T-helper 17 cell (primary cell): ENCODE results near the gene CSNK1G2. TPM values are rescaled to one million over a fixed set of nuclear protein-coding genes. Genes with fewer than 3 reads are reported as not detected.

Source experiments
- ATAC-seq: fragments of 150-1000 bp; cut with Tn5 transposase; 2 replicates; pipeline ENCODE4 v1.10.0; 2021; ENCODE audit warnings: mild to moderate bottlenecking, moderate library complexity
- DNase-seq, 3 donors: peaks; one replicate each; pipeline versions ENCODE4 v3.0.0 to v3.0.0-alpha.2; 2020 to 2021
- H3K9me3 ChIP-seq: one replicate; pipeline ENCODE4 v1.7.0; 2013; ENCODE audit warnings: low read length, mild to moderate bottlenecking; ENCODE audit not compliant: control insufficient read depth, poor library complexity, severe bottlenecking
- H3K27ac Mint-ChIP-seq: one replicate; pipeline ENCODE4 v1.8.0; 2022; ENCODE audit warnings: mild to moderate bottlenecking, moderate library complexity, mixed read lengths
- H3K27me3 Mint-ChIP-seq: one replicate; pipeline ENCODE4 v1.8.0; 2022; ENCODE audit warnings: mixed read lengths
- H3K36me3 Mint-ChIP-seq: one replicate; pipeline ENCODE4 v1.8.0; 2022; ENCODE audit warnings: low read depth, mixed read lengths
- H3K4me1 Mint-ChIP-seq: one replicate; pipeline ENCODE4 v1.8.0; 2022; ENCODE audit warnings: mild to moderate bottlenecking, mixed read lengths
- H3K4me3 Mint-ChIP-seq: one replicate; pipeline ENCODE4 v1.8.0; 2022; ENCODE audit warnings: mild to moderate bottlenecking, moderate library complexity, mixed read lengths
- total RNA-seq, 4 donors: library from RNA in 2 of 4; stranded (reverse) in 2 of 4; gene quantifications; one replicate each; pipeline ENCODE4 v1.2.3 and lab custom pipeline; 2022 to 2026

Gene CSNK1G2
- total RNA-seq, 2 donors from 2014 or later: 110 to 117 TPM

GRCh38 chr19:1942078-1942933, 1.3 kb downstream of the CSNK1G2 start:
- Mint-ChIP-seq H3K4me3 (peak overlapping the region; percentile 97), H3K27me3 (no peaks in the 10 kb centered on the region), H3K4me1 (peaks cover 24% of the 10 kb centered on the region), H3K27ac (peak overlapping the region; percentile 95), H3K36me3 (peaks cover 4% of the 10 kb centered on the region)
- peak; percentile 69 to 81 (median 74) for DNase-seq
- H3K9me3 ChIP-seq: no peaks in the 10 kb centered on the region
- ATAC-seq: peak; percentile 57

DNA sequence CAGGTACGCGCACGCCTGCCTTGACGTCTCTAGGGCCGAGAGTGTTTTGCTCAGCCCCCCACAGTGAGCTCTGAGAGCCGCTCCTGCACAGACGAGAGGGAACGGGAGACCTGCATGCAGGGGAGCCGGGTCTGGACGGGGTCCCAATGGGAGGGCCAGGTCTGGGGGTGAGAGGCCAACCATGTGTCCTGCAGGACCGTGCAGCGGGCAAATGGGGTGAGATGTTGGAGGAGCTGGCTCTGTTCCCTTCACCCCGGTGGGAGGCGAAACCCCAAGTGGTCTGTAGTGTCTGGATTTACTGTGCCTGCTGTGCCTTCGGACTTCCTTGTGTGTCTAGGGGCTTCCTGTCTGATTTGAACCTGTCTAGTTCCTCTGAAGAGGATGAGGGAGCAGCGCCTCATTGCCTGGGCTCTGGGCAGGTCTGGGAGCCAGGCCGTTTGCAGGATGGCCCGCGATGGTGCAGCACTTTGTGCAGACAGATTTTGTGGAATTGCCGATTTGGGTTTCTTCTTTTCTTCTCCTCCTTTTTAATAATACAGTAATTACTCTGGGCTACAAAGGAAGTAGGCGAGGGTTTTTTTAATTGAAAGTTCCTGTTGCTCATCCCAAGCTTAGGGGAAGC, 2.1 kb downstream of the CSNK1G2 start:
- no peaks in the 10 kb centered on the region for H3K9me3 ChIP-seq
- peaks cover 24% of the 10 kb centered on the region for H3K4me1 Mint-ChIP-seq
- DNase-seq (no peak), ATAC-seq (no peak)
- H3K36me3 Mint-ChIP-seq: peaks cover 4% of the 10 kb centered on the region
- H3K27me3 Mint-ChIP-seq: no peaks in the 10 kb centered on the region
- peak overlapping the region; percentile 97 for H3K4me3 Mint-ChIP-seq
- peak overlapping the region; percentile 95 for H3K27ac Mint-ChIP-seq

GRCh38 chr19:1943661-1944087, 2.7 kb downstream of the CSNK1G2 start:
- no peaks in the 10 kb centered on the region for H3K9me3 ChIP-seq
- H3K27ac Mint-ChIP-seq: peak overlapping the region; percentile 95
- peaks cover 4% of the 10 kb centered on the region for H3K36me3 Mint-ChIP-seq
- DNase-seq (no peak), ATAC-seq (no peak)
- H3K4me1 Mint-ChIP-seq: peaks cover 26% of the 10 kb centered on the region
- H3K4me3 Mint-ChIP-seq: peak overlapping the region; percentile 97
- H3K27me3 Mint-ChIP-seq: no peaks in the 10 kb centered on the region

DNA sequence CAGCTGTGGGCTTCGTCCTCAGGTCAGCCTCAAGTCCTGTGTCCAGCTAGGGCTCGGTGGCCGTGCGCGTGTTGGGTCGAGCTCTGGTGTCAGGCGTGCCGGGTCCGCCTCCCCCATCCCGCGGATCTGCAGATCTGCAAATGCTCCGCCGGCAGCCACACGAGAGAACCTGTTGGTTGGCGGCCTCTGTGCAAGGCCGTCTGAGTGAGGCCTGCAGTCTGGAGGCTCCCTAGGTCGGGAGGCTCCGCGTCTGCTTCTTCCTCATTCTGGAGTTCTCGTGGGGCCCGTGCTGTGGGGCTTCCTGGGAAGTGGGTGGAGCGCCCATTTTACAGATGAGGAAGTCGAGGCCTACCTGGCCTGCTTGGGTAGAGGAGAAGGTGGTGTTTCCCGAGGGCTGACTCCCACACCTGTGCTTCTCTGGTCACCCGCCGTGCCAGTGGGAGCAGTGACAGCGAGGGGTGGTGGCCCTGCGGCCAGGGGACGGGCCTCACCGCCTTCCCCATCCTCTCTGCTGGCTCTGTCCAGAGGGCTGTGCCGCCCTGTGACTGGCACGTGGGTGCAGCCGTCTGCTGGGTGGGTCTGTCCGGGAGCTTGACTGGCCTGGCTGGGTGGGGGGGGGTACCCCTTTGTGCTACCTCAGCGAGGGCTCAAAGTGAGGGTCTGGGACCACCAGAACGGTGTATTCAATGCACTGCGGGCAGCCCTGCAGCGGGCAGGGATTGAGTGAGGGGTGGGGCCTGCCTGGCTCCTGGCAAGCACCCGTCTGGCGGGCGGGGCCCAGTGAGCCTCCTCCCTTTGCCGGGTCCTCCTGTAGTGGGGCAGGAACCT, 3.3 kb downstream of the CSNK1G2 start:
- H3K27me3 Mint-ChIP-seq: no peaks in the 10 kb centered on the region
- H3K4me3 Mint-ChIP-seq: peak overlapping the region; percentile 73
- peak overlapping the region; percentile 95 for H3K27ac Mint-ChIP-seq
- no peak for DNase-seq
- no peaks in the 10 kb centered on the region for H3K9me3 ChIP-seq
- peaks cover 29% of the 10 kb centered on the region for H3K4me1 Mint-ChIP-seq
- no peak for ATAC-seq
- H3K36me3 Mint-ChIP-seq: peaks cover 4% of the 10 kb centered on the region

DNA sequence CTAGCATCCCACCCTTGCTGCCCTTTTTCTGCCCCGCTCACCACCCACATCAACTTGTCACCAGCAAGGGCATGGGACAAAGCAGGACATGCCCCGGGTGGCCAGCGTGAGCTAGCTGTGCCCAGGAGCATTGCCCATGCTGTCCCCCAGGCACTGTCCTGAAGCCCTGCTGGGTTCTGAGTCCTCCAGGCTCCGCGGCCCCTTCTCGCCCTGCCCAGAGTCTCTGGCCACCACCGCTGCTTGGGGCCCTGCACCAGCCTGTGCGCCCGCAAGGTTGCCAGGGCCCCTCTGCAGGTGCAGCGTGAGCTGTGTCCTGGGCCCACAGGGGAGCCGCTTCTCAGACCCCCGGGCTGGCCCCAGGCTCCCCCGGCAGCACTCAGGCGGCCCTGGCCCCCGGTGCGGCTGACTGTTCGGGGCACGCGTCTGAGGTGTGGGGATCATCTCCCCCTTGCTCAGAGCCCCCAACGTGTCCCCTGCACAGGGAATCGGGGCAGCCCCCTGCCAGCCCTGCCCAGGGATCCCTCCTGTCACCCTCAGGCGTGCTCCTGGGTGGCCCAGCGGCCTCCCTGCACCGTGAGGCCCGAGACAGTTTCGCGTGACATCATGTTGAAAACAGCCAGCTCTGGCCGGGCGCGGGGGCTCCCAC, 4.1 kb downstream of the CSNK1G2 start:
- ATAC-seq (no peak), DNase-seq (no peak)
- H3K4me1 Mint-ChIP-seq: peaks cover 28% of the 10 kb centered on the region
- no peaks in the 10 kb centered on the region for H3K27me3 Mint-ChIP-seq
- H3K27ac Mint-ChIP-seq: no peak overlapping the region
- H3K4me3 Mint-ChIP-seq: peak overlapping the region; percentile 39
- peaks cover 4% of the 10 kb centered on the region for H3K36me3 Mint-ChIP-seq
- no peaks in the 10 kb centered on the region for H3K9me3 ChIP-seq

- peaks cover 4% of the 10 kb centered on the region for H3K36me3 Mint-ChIP-seq
- H3K9me3 ChIP-seq: no peaks in the 10 kb centered on the region
- H3K27ac Mint-ChIP-seq: no peak overlapping the region
- peaks cover 26% of the 10 kb centered on the region for H3K4me1 Mint-ChIP-seq
- no peaks in the 10 kb centered on the region for H3K27me3 Mint-ChIP-seq
- ATAC-seq: no peak
- no peak for DNase-seq
- H3K4me3 Mint-ChIP-seq: peak overlapping the region; percentile 61
Measured at GRCh38 chr19:1945899-1946298, 4.9 kb downstream of the CSNK1G2 start.

GRCh38 chr19:1947651-1948209, 6.8 kb downstream of the CSNK1G2 start:
- DNase-seq: no peak
- no peaks in the 10 kb centered on the region for H3K9me3 ChIP-seq
- H3K36me3 Mint-ChIP-seq: no peaks in the 10 kb centered on the region
- H3K4me1 Mint-ChIP-seq: peaks cover 26% of the 10 kb centered on the region
- no peak overlapping the region for H3K4me3 Mint-ChIP-seq
- ATAC-seq: no peak
- H3K27ac Mint-ChIP-seq: peak overlapping the region; percentile 51
- H3K27me3 Mint-ChIP-seq: no peaks in the 10 kb centered on the region

DNA sequence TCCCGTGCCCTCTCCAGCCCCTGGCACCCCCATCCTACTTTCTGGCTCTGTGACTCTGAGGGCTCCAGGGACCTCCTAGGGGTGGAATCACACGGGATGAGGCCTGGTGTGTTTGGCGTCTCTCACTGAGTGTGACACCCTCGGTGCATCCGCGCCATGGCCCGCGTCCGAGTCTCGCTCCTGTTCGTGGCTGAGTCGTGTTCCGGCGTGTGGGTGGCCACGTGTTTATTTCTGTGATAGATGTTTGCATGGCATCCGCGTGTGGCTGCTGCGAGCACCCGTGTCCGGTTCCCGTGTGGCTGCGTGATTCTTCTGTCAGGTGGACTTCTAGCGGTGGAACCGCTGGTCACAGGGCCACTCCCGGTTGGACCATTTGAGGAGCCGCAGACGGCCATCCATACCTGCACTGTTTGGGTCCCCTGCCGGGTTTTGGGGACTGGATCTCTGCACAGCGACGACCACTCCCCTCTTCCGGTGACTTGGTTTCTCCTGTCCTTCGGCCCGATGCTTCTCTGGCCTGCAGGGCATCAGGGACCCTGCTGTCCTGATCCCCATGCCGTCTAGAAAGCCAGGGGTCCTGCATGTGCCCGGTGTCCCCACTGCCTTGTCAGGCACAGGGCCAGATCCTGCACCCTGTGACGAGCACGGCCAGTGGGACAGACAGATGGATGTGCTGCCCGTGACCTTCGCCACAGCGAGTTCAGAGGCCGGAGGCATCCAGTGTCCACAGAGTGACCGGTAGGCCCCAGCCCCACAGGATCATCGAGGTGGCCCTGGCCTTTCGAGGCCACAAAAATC, 8.5 kb downstream of the CSNK1G2 start:
- Mint-ChIP-seq H3K27ac (peak overlapping the region; percentile 47), H3K36me3 (no peaks in the 10 kb centered on the region), H3K4me1 (peaks cover 19% of the 10 kb centered on the region), H3K27me3 (no peaks in the 10 kb centered on the region), H3K4me3 (no peak overlapping the region)
- no peaks in the 10 kb centered on the region for H3K9me3 ChIP-seq
- DNase-seq: no peak
- no peak for ATAC-seq

GRCh38 chr19:1950640-1951039, 9.7 kb downstream of the CSNK1G2 start:
- H3K27ac Mint-ChIP-seq: peak overlapping the region; percentile 47
- H3K9me3 ChIP-seq: no peaks in the 10 kb centered on the region
- H3K4me3 Mint-ChIP-seq: no peak overlapping the region
- no peaks in the 10 kb centered on the region for H3K36me3 Mint-ChIP-seq
- H3K27me3 Mint-ChIP-seq: no peaks in the 10 kb centered on the region
- DNase-seq (no peak), ATAC-seq (no peak)
- peaks cover 19% of the 10 kb centered on the region for H3K4me1 Mint-ChIP-seq

DNA sequence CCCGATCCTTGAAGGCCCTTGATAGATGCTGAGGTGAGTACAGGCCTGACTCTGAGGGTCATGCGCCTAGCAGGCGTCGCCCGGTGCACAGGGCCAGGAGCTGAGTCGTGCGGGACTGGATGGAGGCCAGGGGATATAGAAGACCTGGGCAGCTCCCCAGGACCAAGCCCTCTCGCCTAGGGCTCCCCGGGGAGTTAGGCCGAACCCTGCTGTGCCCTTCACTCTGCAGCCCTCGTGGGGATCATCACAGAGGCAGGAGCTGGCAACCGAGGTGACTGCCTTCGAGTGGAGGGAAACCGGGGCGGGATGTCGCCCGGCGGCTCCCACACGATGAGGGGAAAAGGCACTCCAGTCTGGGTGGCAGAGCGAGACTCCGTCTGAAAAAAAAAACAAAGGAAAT, 11.7 kb downstream of the CSNK1G2 start:
- H3K4me1 Mint-ChIP-seq: peaks cover 15% of the 10 kb centered on the region
- ATAC-seq: no peak
- H3K36me3 Mint-ChIP-seq: no peaks in the 10 kb centered on the region
- H3K4me3 Mint-ChIP-seq: no peak overlapping the region
- H3K27ac Mint-ChIP-seq: no peak overlapping the region
- no peaks in the 10 kb centered on the region for H3K27me3 Mint-ChIP-seq
- no peaks in the 10 kb centered on the region for H3K9me3 ChIP-seq
- no peak for DNase-seq

DNA sequence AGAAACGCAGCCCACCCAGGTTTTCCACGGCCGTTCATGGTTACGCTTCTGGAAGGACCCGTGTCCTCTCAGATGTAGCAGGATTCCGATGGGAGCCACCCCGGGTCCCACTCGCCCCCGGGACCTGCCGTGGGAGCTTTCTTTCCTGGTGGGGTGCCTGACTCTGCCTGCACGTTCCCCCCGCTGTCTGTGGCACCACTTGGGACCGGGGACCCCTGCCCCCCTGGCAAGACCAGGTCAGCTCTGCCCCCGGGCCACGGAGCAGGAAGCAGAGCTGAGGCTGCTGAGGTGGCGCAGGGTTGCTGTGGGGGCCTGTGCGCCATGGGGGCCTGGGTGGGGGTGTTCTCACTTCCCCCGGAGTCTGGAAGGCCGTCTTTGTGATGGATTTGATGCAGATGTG, 12.1 kb downstream of the CSNK1G2 start:
- no peaks in the 10 kb centered on the region for H3K27me3 Mint-ChIP-seq
- H3K36me3 Mint-ChIP-seq: no peaks in the 10 kb centered on the region
- no peak for ATAC-seq
- no peak overlapping the region for H3K27ac Mint-ChIP-seq
- no peaks in the 10 kb centered on the region for H3K9me3 ChIP-seq
- peaks cover 15% of the 10 kb centered on the region for H3K4me1 Mint-ChIP-seq
- no peak for DNase-seq
- H3K4me3 Mint-ChIP-seq: no peak overlapping the region
